Neural cell (in vitro differentiated cells): ENCODE data around the gene SOCS3. TPM values are rescaled to one million over a fixed set of nuclear protein-coding genes. Genes with fewer than 3 reads are reported as not detected.

ENCODE experiments used
- H2AFZ ChIP-seq: fragments of 200-600, 300-800 bp; sonication (generic), shearing (Covaris generic); 2 replicates; pipeline ENCODE4 v1.6.0; 2014; ENCODE audit warnings: low read depth, mild to moderate bottlenecking, antibody characterized with exemption, low read length, moderate library complexity
- H3F3A ChIP-seq: fragments of 200-600 bp; shearing (Covaris generic); 2 replicates; pipeline ENCODE4 v1.6.1; 2016; ENCODE audit warnings: mild to moderate bottlenecking, moderate library complexity, mixed read lengths, antibody characterized with exemption, low read length; ENCODE audit not compliant: insufficient read depth, poor library complexity, severe bottlenecking
- H3K27ac ChIP-seq: fragments of 200-600, 300-800 bp; sonication (generic), shearing (Covaris generic); 2 replicates; pipeline ENCODE4 v1.5.1; 2014; ENCODE audit warnings: mild to moderate bottlenecking, low read length, moderate library complexity
- H3K27me3 ChIP-seq: fragments of 300-800, 200-600 bp; sonication (generic), shearing (Covaris generic); 2 replicates; pipeline ENCODE4 v1.6.0; 2014; ENCODE audit warnings: mild to moderate bottlenecking, low read depth, low read length, moderate library complexity; ENCODE audit not compliant: insufficient read depth
- H3K36me3 ChIP-seq: fragments of 300-800, 200-600 bp; sonication (generic), shearing (Covaris generic); 2 replicates; pipeline ENCODE4 v1.5.1; 2014; ENCODE audit warnings: mild to moderate bottlenecking, antibody characterized with exemption, low read length, moderate library complexity; ENCODE audit not compliant: insufficient read depth
- H3K4me2 ChIP-seq: fragments of 300-800, 200-600 bp; sonication (generic), shearing (Covaris generic); 2 replicates; pipeline ENCODE4 v1.6.0; 2014; ENCODE audit warnings: mild to moderate bottlenecking, low read length
- H3K4me3 ChIP-seq: fragments of 300-800, 200-600 bp; sonication (generic), shearing (Covaris generic); 2 replicates; pipeline ENCODE4 v1.5.1; 2014; ENCODE audit warnings: mild to moderate bottlenecking, low read length, moderate library complexity
- H3K79me2 ChIP-seq: fragments of 200-600 bp; shearing (Covaris generic); replicated peaks from 2 replicates; pipeline ENCODE4 v1.6.0; 2014; ENCODE audit warnings: mild to moderate bottlenecking, low read length, moderate library complexity; ENCODE audit not compliant: insufficient read depth
- H3K9ac ChIP-seq: fragments of 300-800, 200-600 bp; sonication (generic), shearing (Covaris generic); 2 replicates; pipeline ENCODE4 v1.6.1; 2016; ENCODE audit warnings: mild to moderate bottlenecking, low read length, mixed read lengths
- H3K9me2 ChIP-seq: fragments of 200-600 bp; shearing (Covaris generic); 2 replicates; pipeline ENCODE4 v1.6.1; 2016; ENCODE audit warnings: mild to moderate bottlenecking, low read length, mixed read lengths; ENCODE audit not compliant: insufficient read depth
- H3K9me3 ChIP-seq: fragments of 200-600, 300-800 bp; sonication (generic), shearing (Covaris generic); 2 replicates; pipeline ENCODE4 v1.6.1; 2016; ENCODE audit warnings: mild to moderate bottlenecking, mixed run types, low read length, moderate library complexity, mixed read lengths
- H4K20me1 ChIP-seq: fragments of 200-600 bp; shearing (Covaris generic); 2 replicates; pipeline ENCODE4 v1.6.1; 2016; ENCODE audit warnings: mild to moderate bottlenecking, mixed run types; ENCODE audit not compliant: insufficient read depth
- EP300 ChIP-seq: fragments of 450-650 bp; conservative IDR thresholded peaks from 2 replicates; pipeline ENCODE4 v1.6.1; 2014; ENCODE audit warnings: antibody characterized with exemption, mild to moderate bottlenecking, moderate library complexity; ENCODE audit not compliant: poor library complexity, severe bottlenecking
- EZH2 ChIP-seq: fragments of 200-600, 300-800 bp; shearing (Covaris generic), sonication (generic); IDR thresholded peaks from 2 replicates; pipeline ENCODE4 v1.6.1; 2014; ENCODE audit warnings: antibody characterized with exemption, low read length, borderline replicate concordance, mild to moderate bottlenecking; ENCODE audit not compliant: insufficient read depth, poor library complexity, severe bottlenecking
- MXI1 ChIP-seq: fragments of 450-650 bp; conservative IDR thresholded peaks from 2 replicates; pipeline ENCODE4 v1.6.1; 2014; ENCODE audit warnings: antibody characterized with exemption, mild to moderate bottlenecking; ENCODE audit not compliant: poor library complexity, severe bottlenecking
- POLR2AphosphoS5 ChIP-seq: IDR thresholded peaks from 2 replicates; pipeline ENCODE4 v1.6.1; 2012
- RAD21 ChIP-seq: fragments of 450-650 bp; conservative IDR thresholded peaks from 2 replicates; pipeline ENCODE4 v1.6.1; 2014; ENCODE audit warnings: antibody characterized with exemption, mild to moderate bottlenecking, moderate library complexity
- REST ChIP-seq: IDR thresholded peaks from 2 replicates; pipeline ENCODE4 v1.6.1; 2012; ENCODE audit warnings: borderline replicate concordance
- SMC3 ChIP-seq: fragments of 450-650 bp; conservative IDR thresholded peaks from 2 replicates; pipeline ENCODE4 v1.6.1; 2014; ENCODE audit warnings: antibody characterized with exemption, mild to moderate bottlenecking, moderate library complexity; ENCODE audit not compliant: poor library complexity
- TAF1 ChIP-seq: IDR thresholded peaks from 2 replicates; pipeline ENCODE4 v1.6.1; 2012; ENCODE audit warnings: low read depth
- polyA plus RNA-seq: library from polyadenylated mRNA; depleted of rRNA; stranded (reverse); fragments of >200 nt; gene quantifications from 2 replicates; pipeline ENCODE4 v1.2.3, GENCODE V29; 2014
- TF ChIP-seq, protein P1 (sequence below): fragments of 450-650 bp; IDR thresholded peaks from 2 replicates; pipeline ENCODE4 v1.5.1; 2014; ENCODE audit warnings: antibody characterized with exemption, mild to moderate bottlenecking, moderate library complexity; ENCODE audit not compliant: poor library complexity, severe bottlenecking

Gene SOCS3
- polyA plus RNA-seq, 1 donor from 2014 or later, result 5.4 TPM

DNA sequence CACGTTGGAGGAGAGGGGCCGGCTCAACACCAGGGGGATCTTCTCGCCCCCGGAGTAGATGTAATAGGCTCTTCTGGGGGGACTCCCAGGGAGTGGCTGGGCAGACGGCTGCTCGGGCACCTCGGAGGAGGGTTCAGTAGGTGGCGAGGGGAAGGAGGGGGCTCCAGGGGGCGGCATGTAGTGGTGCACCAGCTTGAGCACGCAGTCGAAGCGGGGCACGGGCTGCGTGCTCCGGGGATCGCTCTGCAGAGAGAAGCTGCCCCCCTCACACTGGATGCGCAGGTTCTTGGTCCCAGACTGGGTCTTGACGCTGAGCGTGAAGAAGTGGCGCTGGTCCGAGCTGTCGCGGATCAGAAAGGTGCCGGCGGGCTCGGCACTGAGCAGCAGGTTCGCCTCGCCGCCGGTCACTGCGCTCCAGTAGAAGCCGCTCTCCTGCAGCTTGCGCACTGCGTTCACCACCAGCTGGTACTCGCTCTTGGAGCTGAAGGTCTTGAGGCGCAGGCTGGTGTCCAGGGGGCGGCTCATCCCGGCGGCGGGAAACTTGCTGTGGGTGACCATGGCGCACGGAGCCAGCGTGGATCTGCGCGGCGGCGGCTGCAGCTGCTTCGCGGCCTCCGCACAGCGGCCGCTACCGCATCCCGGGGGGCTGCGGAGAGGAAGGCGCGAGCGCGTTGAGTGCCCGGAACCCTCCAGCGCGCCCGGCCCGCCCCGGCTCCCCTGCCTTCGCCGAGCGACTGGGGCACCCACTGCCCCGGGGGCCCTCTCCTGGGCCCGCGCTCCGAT is 1.1 kb downstream of the SOCS3 start:
- Histone ChIP-seq H3F3A (no peaks in the 10 kb centered on the region), H3K27ac (no peak overlapping the region), H2AFZ (no peak overlapping the region), H3K36me3 (no peaks in the 10 kb centered on the region), H3K9me2 (no peaks in the 10 kb centered on the region), H3K4me3 (peak overlapping the region; percentile 92), H3K79me2 (peaks cover 21% of the 10 kb centered on the region), H3K9me3 (no peaks in the 10 kb centered on the region), H3K9ac (peak overlapping the region; percentile 76), H3K4me2 (peak overlapping the region; percentile 25), H3K27me3 (no peaks in the 10 kb centered on the region), H4K20me1 (peaks cover 8% of the 10 kb centered on the region)
- TF ChIP-seq TAF1 (no peak), MXI1 (peak; percentile 26), RAD21 (no peak)

- peak overlapping the region; percentile 92 for H3K4me3 ChIP-seq
- H4K20me1 ChIP-seq, result peaks cover 8% of the 10 kb centered on the region
- no peak for TF ChIP-seq POLR2AphosphoS5
- no peak for TF ChIP-seq EZH2
- TF ChIP-seq RAD21, result no peak
- TF ChIP-seq TAF1, result no peak
- TF ChIP-seq, protein P1, sequence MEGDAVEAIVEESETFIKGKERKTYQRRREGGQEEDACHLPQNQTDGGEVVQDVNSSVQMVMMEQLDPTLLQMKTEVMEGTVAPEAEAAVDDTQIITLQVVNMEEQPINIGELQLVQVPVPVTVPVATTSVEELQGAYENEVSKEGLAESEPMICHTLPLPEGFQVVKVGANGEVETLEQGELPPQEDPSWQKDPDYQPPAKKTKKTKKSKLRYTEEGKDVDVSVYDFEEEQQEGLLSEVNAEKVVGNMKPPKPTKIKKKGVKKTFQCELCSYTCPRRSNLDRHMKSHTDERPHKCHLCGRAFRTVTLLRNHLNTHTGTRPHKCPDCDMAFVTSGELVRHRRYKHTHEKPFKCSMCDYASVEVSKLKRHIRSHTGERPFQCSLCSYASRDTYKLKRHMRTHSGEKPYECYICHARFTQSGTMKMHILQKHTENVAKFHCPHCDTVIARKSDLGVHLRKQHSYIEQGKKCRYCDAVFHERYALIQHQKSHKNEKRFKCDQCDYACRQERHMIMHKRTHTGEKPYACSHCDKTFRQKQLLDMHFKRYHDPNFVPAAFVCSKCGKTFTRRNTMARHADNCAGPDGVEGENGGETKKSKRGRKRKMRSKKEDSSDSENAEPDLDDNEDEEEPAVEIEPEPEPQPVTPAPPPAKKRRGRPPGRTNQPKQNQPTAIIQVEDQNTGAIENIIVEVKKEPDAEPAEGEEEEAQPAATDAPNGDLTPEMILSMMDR, result no peak
- no peak for TF ChIP-seq SMC3
- no peak for TF ChIP-seq MXI1
- no peak for TF ChIP-seq REST
- no peak for TF ChIP-seq EP300
- H3K27ac ChIP-seq, result no peak overlapping the region
- no peaks in the 10 kb centered on the region for H3K27me3 ChIP-seq
- no peaks in the 10 kb centered on the region for H3K36me3 ChIP-seq
- peak overlapping the region; percentile 76 for H3K9ac ChIP-seq
- H3K79me2 ChIP-seq, result peaks cover 21% of the 10 kb centered on the region
- H3K4me2 ChIP-seq, result no peak overlapping the region
- no peaks in the 10 kb centered on the region for H3F3A ChIP-seq
- no peaks in the 10 kb centered on the region for H3K9me3 ChIP-seq
- H2AFZ ChIP-seq, result no peak overlapping the region
- no peaks in the 10 kb centered on the region for H3K9me2 ChIP-seq
Measured at GRCh38 chr17:78357672-78358537, 2.0 kb downstream of the SOCS3 start.
